Measurements from ENCODE around the gene SUPV3L1.
"Not testable (repeated sequence)": the region's sequence is repeated elsewhere in the genome, so short reads cannot be mapped to it uniquely, and the experiment has no call there.

SUPV3L1 gene

GRCh38 chr10:69247313-69247710, 67.3 kb downstream of the SUPV3L1 start:
- in situ Hi-C loops (cut with MboI; ENCODE audit: low sequenced_read_pairs, unreplicated experiment): no loop called here
- TF ChIP-seq CTCF (IDR thresholded peaks at IDR 0.05; ENCODE audit: borderline replicate concordance, control extremely low read depth, extremely low read depth, insufficient read depth, missing control alignments): no peak
- no peak for DNase-seq (ENCODE audit: low spot score)

- TF ChIP-seq CTCF (IDR thresholded peaks at IDR 0.05; ENCODE audit: borderline replicate concordance, control extremely low read depth, extremely low read depth, insufficient read depth, missing control alignments): no peak
- in situ Hi-C loops (cut with MboI; ENCODE audit: low sequenced_read_pairs, unreplicated experiment): no loop called here
- no peak for DNase-seq (ENCODE audit: low spot score)
Measured at GRCh38 chr10:69248117-69248730, 68.2 kb downstream of the SUPV3L1 start.

- TF ChIP-seq CTCF (IDR thresholded peaks at IDR 0.05; ENCODE audit: borderline replicate concordance, control extremely low read depth, extremely low read depth, insufficient read depth, missing control alignments): no peak
- in situ Hi-C loops (cut with MboI; ENCODE audit: low sequenced_read_pairs, unreplicated experiment): no loop called here
- DNase-seq (ENCODE audit: low spot score): no peak
Measured at GRCh38 chr10:69250041-69250440, 70.0 kb downstream of the SUPV3L1 start.

GRCh38 chr10:69251417-69251816, 71.4 kb downstream of the SUPV3L1 start:
- in situ Hi-C loops (cut with MboI; ENCODE audit: low sequenced_read_pairs, unreplicated experiment); DNase-seq (ENCODE audit: low spot score): not testable (repeated sequence)

- no peak for TF ChIP-seq CTCF (IDR thresholded peaks at IDR 0.05; ENCODE audit: borderline replicate concordance, control extremely low read depth, extremely low read depth, insufficient read depth, missing control alignments)
- in situ Hi-C loops (cut with MboI; ENCODE audit: low sequenced_read_pairs, unreplicated experiment): no loop called here
- DNase-seq (ENCODE audit: low spot score): no peak
Measured at GRCh38 chr10:69253171-69253570, 73.1 kb downstream of the SUPV3L1 start.

- no peak for TF ChIP-seq CTCF (IDR thresholded peaks at IDR 0.05; ENCODE audit: borderline replicate concordance, control extremely low read depth, extremely low read depth, insufficient read depth, missing control alignments)
- in situ Hi-C loops (cut with MboI; ENCODE audit: low sequenced_read_pairs, unreplicated experiment): no loop called here
- DNase-seq (ENCODE audit: low spot score): no peak
Measured at GRCh38 chr10:69254877-69255276, 74.8 kb downstream of the SUPV3L1 start.

Measured in GM13976 (cell line).